HuH-7 (cell line): ENCODE measurements around the gene PCK1.

Experiments used
- DNase-seq: peaks from one replicate; pipeline ENCODE4 v3.0.0; 2011; ENCODE audit warnings: low spot score

PCK1 gene

DNA sequence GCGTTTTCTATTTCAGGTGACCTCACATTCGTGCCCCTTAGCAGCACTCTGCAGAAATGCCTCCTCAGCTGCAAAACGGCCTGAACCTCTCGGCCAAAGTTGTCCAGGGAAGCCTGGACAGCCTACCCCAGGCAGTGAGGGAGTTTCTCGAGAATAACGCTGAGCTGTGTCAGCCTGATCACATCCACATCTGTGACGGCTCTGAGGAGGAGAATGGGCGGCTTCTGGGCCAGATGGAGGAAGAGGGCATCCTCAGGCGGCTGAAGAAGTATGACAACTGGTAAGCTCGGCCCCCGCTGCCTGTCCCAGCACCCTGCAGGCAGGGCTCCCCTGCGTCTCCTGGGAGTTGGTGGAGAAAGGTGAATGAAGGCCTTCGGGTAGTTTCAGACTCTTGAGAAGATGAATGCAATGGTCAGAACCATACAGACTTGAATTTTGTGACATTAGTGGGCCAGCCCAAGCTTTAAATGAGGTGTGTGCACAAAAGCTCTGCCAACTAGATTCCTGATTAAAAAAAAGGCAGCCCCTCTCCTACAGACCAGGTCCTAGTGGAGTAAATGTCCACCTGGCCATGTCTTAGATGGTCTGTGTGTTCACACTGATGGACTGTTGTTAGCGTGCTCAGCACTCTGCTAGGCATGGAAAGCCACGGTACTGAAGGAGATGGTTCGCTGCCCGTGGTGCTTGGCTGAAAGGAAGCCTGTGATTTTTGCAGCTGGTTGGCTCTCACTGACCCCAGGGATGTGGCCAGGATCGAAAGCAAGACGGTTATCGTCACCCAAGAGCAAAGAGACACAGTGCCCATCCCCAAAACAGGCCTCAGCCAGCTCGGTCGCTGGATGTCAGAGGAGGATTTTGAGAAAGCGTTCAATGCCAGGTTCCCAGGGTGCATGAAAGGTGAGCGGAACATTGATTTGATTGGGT lies 708 bp downstream of the PCK1 start:
- DNase-seq, result no peak

- no peak for DNase-seq
Observed at GRCh38 chr20:57562541-57563465, 1.9 kb downstream of the PCK1 start.

DNA sequence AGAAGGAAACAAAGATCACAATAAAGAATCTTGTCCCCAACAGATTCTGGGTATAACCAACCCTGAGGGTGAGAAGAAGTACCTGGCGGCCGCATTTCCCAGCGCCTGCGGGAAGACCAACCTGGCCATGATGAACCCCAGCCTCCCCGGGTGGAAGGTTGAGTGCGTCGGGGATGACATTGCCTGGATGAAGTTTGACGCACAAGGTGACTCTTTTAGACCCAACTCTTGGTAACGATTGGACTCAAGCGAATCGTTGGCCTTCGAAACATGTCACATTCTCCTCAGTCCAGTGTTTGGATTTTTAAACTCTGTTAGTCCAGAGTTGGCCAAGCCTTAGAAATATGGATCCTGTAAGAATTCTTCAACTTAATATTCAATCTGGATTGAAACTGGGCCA lies 2.6 kb downstream of the PCK1 start:
- no peak for DNase-seq

GRCh38 chr20:57564180-57564802 lies 3.4 kb downstream of the PCK1 start:
- no peak for DNase-seq

GRCh38 chr20:57564951-57565642 lies 4.2 kb downstream of the PCK1 start:
- no peak for DNase-seq

DNA sequence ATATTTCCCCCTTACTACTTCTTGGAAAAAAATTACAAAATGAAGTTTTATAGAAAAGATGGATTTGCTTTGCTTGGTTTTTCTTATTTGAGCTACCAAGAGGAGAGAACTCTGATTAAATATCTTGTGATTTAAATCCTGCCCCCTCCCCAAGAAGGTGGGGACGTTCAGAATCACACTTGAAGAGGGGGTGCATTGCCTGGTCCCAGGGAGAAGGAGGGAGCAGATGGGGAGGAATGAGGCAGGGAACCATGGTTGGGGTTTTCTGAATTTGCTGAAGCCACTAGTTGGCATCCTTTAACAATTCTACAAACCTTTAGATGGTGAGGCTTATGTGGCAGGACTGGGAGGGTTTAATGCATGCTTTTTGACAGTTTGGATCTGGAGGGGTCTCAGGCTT lies 5.5 kb downstream of the PCK1 start:
- no peak for DNase-seq

DNA sequence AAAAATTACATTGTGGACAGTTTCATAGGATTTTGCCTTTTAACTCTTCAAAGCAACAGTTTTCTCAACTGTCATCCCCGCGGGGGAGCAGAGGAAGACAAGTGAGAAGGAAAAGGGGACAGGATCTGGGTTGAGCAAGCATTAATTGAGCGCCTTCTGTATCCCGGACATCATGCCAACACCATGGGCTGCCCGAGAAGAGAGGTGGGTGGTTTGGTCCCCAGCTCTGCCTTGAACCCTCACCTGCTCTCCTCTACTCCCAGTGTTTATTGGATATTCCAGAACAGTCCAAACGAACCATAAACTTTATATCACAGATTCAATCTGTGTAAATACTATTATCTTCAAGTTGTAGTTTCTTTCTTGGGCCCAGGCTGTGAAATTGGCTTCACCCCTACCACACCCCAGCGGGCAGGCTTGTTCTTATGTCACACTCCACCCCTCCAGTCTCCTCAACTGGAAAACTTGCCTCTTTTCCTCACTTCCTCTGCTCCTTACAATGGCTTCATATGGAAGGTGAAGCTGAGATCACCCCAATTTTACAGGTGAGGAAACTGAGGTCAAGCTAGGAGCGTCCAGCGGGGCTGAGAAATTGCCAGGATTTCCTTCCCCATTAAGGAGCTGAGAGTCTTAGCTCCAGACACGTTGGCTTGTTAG lies 6.0 kb downstream of the PCK1 start:
- DNase-seq, result no peak

- DNase-seq, result no peak
Observed at GRCh38 chr20:57567471-57568079, 6.7 kb downstream of the PCK1 start.

DNA sequence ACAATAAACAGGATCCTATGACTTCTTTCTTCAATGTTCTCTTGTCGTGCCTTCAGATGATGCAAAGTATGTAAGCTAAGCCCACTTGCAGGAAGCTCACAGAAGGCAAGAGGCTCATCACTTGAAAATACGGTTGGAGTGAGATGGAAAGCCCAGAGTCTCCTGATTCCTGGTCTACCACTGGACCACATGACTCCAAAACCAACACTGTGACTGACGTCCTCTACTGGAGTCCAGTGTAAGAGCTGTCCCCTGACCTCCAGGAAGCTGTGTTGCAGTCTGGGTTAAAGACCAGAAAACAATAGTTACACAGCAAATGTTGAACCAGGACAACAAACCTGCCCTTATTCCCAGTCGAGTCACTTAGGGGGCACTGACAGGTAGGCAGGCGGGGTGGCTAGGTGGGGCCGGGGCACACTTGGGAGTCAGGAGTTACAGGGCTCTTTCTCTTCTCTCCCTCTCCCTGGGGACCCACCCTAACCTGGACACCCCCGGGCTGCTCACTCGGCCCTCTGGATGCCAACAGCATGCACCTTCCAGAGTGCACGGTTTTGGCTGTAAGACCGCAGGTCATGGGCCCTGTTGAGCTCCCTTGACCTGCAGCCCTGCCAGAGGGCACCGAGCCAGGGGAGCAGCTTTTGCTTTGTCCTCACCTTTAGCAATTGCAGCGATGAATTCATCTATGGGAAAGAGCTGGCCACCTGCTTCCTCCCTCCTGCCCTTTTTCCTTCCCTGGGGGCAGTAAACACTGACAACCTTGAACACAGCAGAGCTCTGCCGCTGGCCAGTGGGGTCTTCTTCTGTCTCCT lies 7.4 kb downstream of the PCK1 start:
- DNase-seq, result no peak

- DNase-seq, result no peak
Observed at GRCh38 chr20:57568960-57569359, 8.1 kb downstream of the PCK1 start.

GRCh38 chr20:57570145-57570850 lies 9.4 kb downstream of the PCK1 start:
- DNase-seq, result no peak

- DNase-seq, result no peak
Observed at GRCh38 chr20:57570920-57571319, 10.0 kb downstream of the PCK1 start.

- no peak for DNase-seq
Observed at GRCh38 chr20:57571782-57572416, 11.0 kb downstream of the PCK1 start.

DNA sequence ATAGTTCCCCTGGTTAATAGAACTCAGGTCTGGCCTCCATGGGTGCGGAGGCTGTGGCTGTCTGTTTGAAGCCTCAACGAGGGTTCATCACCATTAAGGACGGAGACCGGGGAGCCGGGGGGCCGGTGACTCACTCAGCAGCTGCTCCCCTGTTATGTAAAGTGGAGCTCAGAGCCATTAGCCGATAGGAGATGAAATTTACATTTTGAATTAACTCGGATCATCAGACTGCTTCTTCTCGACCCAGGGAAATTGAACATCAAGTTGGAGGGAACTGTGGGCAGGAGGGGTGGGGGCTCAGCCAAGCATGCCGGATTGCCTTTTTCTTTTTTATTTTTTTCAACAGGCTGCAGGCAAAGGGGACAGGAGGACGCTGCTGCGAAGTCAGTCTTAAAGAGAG lies 12.3 kb downstream of the PCK1 start:
- no peak for DNase-seq

- no peak for DNase-seq
Observed at GRCh38 chr20:57573894-57574293, 13.0 kb downstream of the PCK1 start.

DNA sequence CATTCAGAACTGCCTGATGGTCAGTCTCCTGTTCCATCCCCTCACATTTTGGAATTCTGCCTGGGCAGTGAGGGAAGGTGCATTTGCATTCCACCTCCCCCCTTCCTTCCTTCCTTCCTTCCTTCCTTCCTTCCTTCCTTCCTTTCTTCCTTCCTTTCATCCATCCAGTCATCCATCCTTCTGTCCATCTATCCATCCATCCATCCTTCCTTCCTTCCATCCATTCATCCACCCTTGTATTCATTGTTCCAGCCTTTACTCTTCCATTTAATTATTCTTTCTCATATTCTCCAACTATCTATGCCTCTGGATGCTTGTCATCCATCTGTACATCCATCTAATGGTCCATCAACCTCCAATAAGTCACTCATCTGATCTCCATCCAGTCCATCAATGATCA lies 14.0 kb downstream of the PCK1 start:
- no peak for DNase-seq

DNA sequence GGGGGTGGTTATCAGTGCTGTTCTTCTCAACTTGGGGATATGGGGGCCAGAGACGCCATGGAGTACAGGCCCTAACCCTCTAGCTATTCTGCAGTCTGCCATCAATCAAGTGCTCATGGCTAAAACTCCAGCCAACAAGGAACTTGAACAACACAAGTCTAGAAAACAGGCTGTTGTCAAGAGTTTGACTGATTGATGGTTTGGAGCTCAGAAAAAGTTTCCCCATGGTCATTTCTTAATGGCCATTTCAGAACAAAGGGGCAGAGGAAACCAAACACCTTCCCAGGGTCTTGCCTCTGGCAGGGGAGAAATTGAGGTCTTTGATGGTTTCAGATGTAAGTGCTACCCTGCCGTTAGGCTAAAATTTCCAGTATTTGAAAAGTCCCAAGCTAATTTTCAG lies 15.1 kb downstream of the PCK1 start:
- no peak for DNase-seq

DNA sequence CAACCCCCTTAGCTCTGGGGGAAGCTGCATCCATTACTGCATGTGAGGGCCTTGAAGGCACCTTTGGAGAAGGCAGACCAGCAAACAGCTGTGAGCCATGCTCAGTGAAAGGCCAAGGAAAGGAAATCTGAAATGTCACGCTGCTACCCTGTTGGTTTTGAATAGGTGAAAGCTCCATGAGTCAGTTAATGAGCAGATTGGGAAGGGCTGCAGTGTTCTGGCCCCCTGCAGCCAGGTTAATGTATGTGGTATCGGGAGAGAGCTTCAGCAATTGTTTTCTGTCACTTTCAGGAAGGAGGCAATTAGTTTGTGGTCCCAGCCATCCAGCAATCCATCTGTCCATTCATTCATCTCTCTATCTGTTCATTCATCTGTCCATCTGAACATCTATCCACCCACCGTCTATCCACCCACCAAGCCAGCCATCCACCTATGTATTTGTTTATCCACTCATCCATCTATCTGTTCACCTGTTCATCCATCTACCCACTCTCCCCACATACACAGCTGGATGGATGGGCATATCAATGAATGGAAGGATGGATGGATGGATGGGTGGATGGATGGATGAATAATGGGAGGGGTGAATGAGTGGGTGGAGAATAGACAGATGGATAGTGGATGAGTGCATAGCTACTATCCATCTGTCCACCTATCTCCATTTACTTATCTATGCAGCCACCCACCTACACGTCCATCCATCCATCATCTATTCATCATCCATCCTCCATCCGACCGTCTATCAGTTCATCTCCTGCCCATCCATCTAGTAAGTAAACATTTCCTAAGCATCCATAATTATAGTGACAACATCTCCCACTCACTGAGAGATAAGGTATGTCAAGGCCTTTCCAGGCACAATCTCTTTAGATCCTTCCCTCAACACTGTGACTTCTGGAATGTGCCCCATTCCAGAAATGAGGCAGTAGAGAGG lies 16.0 kb downstream of the PCK1 start:
- DNase-seq, result no peak
